Neural progenitor cell (in vitro differentiated cells): Measurements from ENCODE around the gene TSPEAR.

Source experiments
- EZH2 ChIP-seq: fragments of 200-600 bp; sonication (generic); IDR thresholded peaks from 2 replicates; pipeline ENCODE4 v1.6.1; 2017; ENCODE audit warnings: antibody characterized with exemption, mild to moderate bottlenecking, moderate library complexity
- EZH2phosphoT487 ChIP-seq: fragments of 200-600 bp; sonication (generic); IDR thresholded peaks from 2 replicates; pipeline ENCODE4 v1.6.1; 2017; ENCODE audit warnings: antibody characterized with exemption
- TF ChIP-seq, protein P1 (sequence below): fragments of 200-600 bp; sonication (generic); IDR thresholded peaks from 2 replicates; pipeline ENCODE4 v1.5.1; 2017; ENCODE audit warnings: antibody characterized with exemption, mild to moderate bottlenecking

DNA sequence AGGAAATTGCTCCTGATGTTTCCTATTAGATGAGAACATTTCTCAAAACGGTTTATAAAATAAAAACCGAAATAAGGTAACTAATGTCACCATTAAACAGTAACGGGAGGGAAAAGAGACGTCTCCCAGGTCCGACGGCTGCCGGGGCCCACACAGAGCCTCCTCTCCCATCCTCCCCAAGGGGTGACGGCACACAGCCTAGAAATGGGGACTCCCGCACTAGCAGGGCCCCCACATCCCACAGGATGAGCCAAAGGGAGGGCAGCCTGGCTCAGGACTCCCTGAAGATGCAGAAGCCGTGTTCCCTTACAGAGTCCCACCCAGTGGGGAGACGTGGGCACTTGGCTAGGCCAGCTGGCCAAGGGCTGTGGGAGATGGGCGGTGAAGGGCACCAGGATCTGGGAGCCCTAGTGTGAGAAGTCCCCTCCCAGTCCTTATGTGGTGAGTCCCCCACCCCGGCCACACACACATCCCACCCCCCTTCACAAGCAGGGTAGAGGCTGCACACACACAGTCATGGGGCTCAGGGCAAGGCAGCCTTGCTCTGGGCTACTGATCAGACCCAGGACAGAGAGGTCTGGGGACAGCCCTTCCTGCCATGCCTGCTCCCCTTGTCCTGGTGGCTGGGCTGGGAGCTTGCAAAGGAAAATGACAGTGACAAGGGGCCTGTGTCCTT, 156.0 kb downstream of the TSPEAR start:
- TF ChIP-seq EZH2 (no peak), EZH2phosphoT487 (no peak)
- TF ChIP-seq, protein P1, sequence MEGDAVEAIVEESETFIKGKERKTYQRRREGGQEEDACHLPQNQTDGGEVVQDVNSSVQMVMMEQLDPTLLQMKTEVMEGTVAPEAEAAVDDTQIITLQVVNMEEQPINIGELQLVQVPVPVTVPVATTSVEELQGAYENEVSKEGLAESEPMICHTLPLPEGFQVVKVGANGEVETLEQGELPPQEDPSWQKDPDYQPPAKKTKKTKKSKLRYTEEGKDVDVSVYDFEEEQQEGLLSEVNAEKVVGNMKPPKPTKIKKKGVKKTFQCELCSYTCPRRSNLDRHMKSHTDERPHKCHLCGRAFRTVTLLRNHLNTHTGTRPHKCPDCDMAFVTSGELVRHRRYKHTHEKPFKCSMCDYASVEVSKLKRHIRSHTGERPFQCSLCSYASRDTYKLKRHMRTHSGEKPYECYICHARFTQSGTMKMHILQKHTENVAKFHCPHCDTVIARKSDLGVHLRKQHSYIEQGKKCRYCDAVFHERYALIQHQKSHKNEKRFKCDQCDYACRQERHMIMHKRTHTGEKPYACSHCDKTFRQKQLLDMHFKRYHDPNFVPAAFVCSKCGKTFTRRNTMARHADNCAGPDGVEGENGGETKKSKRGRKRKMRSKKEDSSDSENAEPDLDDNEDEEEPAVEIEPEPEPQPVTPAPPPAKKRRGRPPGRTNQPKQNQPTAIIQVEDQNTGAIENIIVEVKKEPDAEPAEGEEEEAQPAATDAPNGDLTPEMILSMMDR: no peak
